ENCODE results near the gene TMEM132A.

The TMEM132A gene

GRCh38 chr11:60924110-60924905 lies at the start of gene TMEM132A:
Gene TMEM132A (plus strand): TSS chr11:60924460. CDS start chr11:60924634, 174 bp downstream.
- no peak for DNase-seq (ENCODE audit: low read depth in 3 of 3)

- DNase-seq (ENCODE audit: low read depth in 3 of 3), result no peak
Observed at GRCh38 chr11:60875366-60876167, 48.7 kb upstream of the TMEM132A start.

GRCh38 chr11:60876168-60876485 lies 48.1 kb upstream of the TMEM132A start:
- DNase-seq (ENCODE audit: low read depth in 3 of 3), result no peak

GRCh38 chr11:60878245-60879101 lies 45.8 kb upstream of the TMEM132A start:
- DNase-seq (ENCODE audit: low read depth in 3 of 3), result no peak

- DNase-seq (ENCODE audit: low read depth in 3 of 3), result no peak
Observed at GRCh38 chr11:60879104-60879503, 45.2 kb upstream of the TMEM132A start.

- DNase-seq (ENCODE audit: low read depth in 3 of 3), result no peak
Observed at GRCh38 chr11:60879971-60880588, 44.2 kb upstream of the TMEM132A start.

GRCh38 chr11:60880643-60881282 lies 43.5 kb upstream of the TMEM132A start:
- no peak for DNase-seq (ENCODE audit: low read depth in 3 of 3)

GRCh38 chr11:60887556-60887955 lies 36.7 kb upstream of the TMEM132A start:
- DNase-seq (ENCODE audit: low read depth in 3 of 3), result peak in 1 of 3 experiments; percentile 19

GRCh38 chr11:60889869-60890311 lies 34.4 kb upstream of the TMEM132A start:
- DNase-seq (ENCODE audit: low read depth in 3 of 3), result no peak

GRCh38 chr11:60890696-60891095 lies 33.6 kb upstream of the TMEM132A start:
- DNase-seq (ENCODE audit: low read depth in 3 of 3), result no peak

GRCh38 chr11:60891103-60891741 lies 33.0 kb upstream of the TMEM132A start:
- no peak for DNase-seq (ENCODE audit: low read depth in 3 of 3)

- DNase-seq (ENCODE audit: low read depth in 3 of 3), result no peak
Observed at GRCh38 chr11:60895687-60896086, 28.6 kb upstream of the TMEM132A start.

- no peak for DNase-seq (ENCODE audit: low read depth in 3 of 3)
Observed at GRCh38 chr11:60897496-60897895, 26.8 kb upstream of the TMEM132A start.

- DNase-seq (ENCODE audit: low read depth in 3 of 3), result no peak
Observed at GRCh38 chr11:60899046-60899936, 25.0 kb upstream of the TMEM132A start.

GRCh38 chr11:60899977-60900376 lies 24.3 kb upstream of the TMEM132A start:
- DNase-seq (ENCODE audit: low read depth in 3 of 3), result no peak

- DNase-seq (ENCODE audit: low read depth in 3 of 3), result no peak
Observed at GRCh38 chr11:60900673-60901404, 23.4 kb upstream of the TMEM132A start.

GRCh38 chr11:60902625-60903024 lies 21.6 kb upstream of the TMEM132A start:
- DNase-seq (ENCODE audit: low read depth in 3 of 3), result no peak

GRCh38 chr11:60905047-60905446 lies 19.2 kb upstream of the TMEM132A start:
- DNase-seq (ENCODE audit: low read depth in 3 of 3), result no peak
